ENCODE results near the gene RELN. TPM values are rescaled to one million over a fixed set of nuclear protein-coding genes. Genes with fewer than 3 reads are reported as not detected.

Gene RELN
- total and polyA plus RNA-seq, 2 experiments from 2014 or later: 3.9 to 22.0 TPM

GRCh38 chr7:103811290-103811689, 178.2 kb downstream of the RELN start:
- Histone ChIP-seq H3K79me2 (no peaks in the 10 kb centered on the region), H3K27ac (no peak overlapping the region), H3K9me2 (replicated peaks; ENCODE audit: insufficient read depth) (no peaks in the 10 kb centered on the region), H3K36me3 (replicated peaks; ENCODE audit: insufficient read depth, low read depth) (no peaks in the 10 kb centered on the region), H2AFZ (no peak overlapping the region), H3K4me2 (no peak overlapping the region), H4K20me1 (ENCODE audit: insufficient read depth, poor library complexity, severe bottlenecking) (no peaks in the 10 kb centered on the region), H3K4me1 (ENCODE audit: insufficient read depth) (no peaks in the 10 kb centered on the region), H3K9me3 (ENCODE audit: low read depth) (no peaks in the 10 kb centered on the region), H3K4me3 (no peak overlapping the region), H3K27me3 (no peaks in the 10 kb centered on the region)
- WGBS (ENCODE audit: low lambda C conversion rate, missing lambda C conversion rate): 70% methylated on average over 5 of the region's 5 CpGs
- no peak for TF ChIP-seq EZH2phosphoT487 (IDR thresholded peaks at IDR 0.05; ENCODE audit: low read depth, severe bottlenecking, unreplicated experiment)
- TF ChIP-seq EZH2 (IDR thresholded peaks at IDR 0.05; ENCODE audit: borderline replicate concordance): no peak
- no peak for TF ChIP-seq CTCF (IDR thresholded peaks at IDR 0.05; ENCODE audit: poor library complexity)
- no peak for DNase-seq (ENCODE audit: low spot score)

GRCh38 chr7:103810112-103810744, 179.2 kb downstream of the RELN start:
- H3K36me3 ChIP-seq (replicated peaks; ENCODE audit: insufficient read depth, low read depth): no peaks in the 10 kb centered on the region
- DNase-seq (ENCODE audit: low spot score): peak; percentile 18

GRCh38 chr7:103809229-103809994, 180.0 kb downstream of the RELN start:
- no peaks in the 10 kb centered on the region for H4K20me1 ChIP-seq (ENCODE audit: insufficient read depth, poor library complexity, severe bottlenecking)
- no peaks in the 10 kb centered on the region for H3K9me3 ChIP-seq (ENCODE audit: low read depth)
- 64% methylated on average over 6 of the region's 6 CpGs for WGBS (ENCODE audit: low lambda C conversion rate, missing lambda C conversion rate)
- H3K4me1 ChIP-seq (ENCODE audit: insufficient read depth): no peaks in the 10 kb centered on the region
- DNase-seq (ENCODE audit: low spot score): no peak
- H3K27ac ChIP-seq: peak overlapping the region; percentile 56
- H3K36me3 ChIP-seq (replicated peaks; ENCODE audit: insufficient read depth, low read depth): no peaks in the 10 kb centered on the region
- H3K27me3 ChIP-seq: no peaks in the 10 kb centered on the region
- no peak overlapping the region for H2AFZ ChIP-seq
- no peak overlapping the region for H3K4me2 ChIP-seq
- TF ChIP-seq CTCF (IDR thresholded peaks at IDR 0.05; ENCODE audit: poor library complexity): no peak
- no peak for TF ChIP-seq EZH2 (IDR thresholded peaks at IDR 0.05; ENCODE audit: borderline replicate concordance)
- no peak for TF ChIP-seq EZH2phosphoT487 (IDR thresholded peaks at IDR 0.05; ENCODE audit: low read depth, severe bottlenecking, unreplicated experiment)
- no peaks in the 10 kb centered on the region for H3K9me2 ChIP-seq (replicated peaks; ENCODE audit: insufficient read depth)
- H3K79me2 ChIP-seq: no peaks in the 10 kb centered on the region
- H3K4me3 ChIP-seq: no peak overlapping the region

More at GRCh38 chr7:103810112-103810744, 179.2 kb downstream of the RELN start:
- Histone ChIP-seq H3K27me3 (no peaks in the 10 kb centered on the region), H3K27ac (peak overlapping the region; percentile 56), H3K9me3 (ENCODE audit: low read depth) (no peaks in the 10 kb centered on the region), H3K4me1 (ENCODE audit: insufficient read depth) (no peaks in the 10 kb centered on the region), H4K20me1 (ENCODE audit: insufficient read depth, poor library complexity, severe bottlenecking) (no peaks in the 10 kb centered on the region), H3K4me2 (no peak overlapping the region), H3K79me2 (no peaks in the 10 kb centered on the region), H3K9me2 (replicated peaks; ENCODE audit: insufficient read depth) (no peaks in the 10 kb centered on the region), H3K4me3 (no peak overlapping the region), H2AFZ (no peak overlapping the region)
- no peak for TF ChIP-seq EZH2phosphoT487 (IDR thresholded peaks at IDR 0.05; ENCODE audit: low read depth, severe bottlenecking, unreplicated experiment)
- no peak for TF ChIP-seq EZH2 (IDR thresholded peaks at IDR 0.05; ENCODE audit: borderline replicate concordance)
- TF ChIP-seq CTCF (IDR thresholded peaks at IDR 0.05; ENCODE audit: poor library complexity): no peak
- WGBS (ENCODE audit: low lambda C conversion rate, missing lambda C conversion rate): 65% methylated on average over 11 of the region's 11 CpGs

Data from hepatocyte (in vitro differentiated cells).